GM10248 (cell line): Measurements from ENCODE around the gene CMIP.

Experiments used
- CTCF ChIA-PET: fragments of 300-600 bp; sonication (Branson Sonifier 250); formaldehyde crosslinking; extraction: SDS; loops from one replicate; lab custom pipeline; 2021; ENCODE audit warnings: antibody characterized with exemption; lab: Yijun Ruan, JAX
- POLR2A ChIA-PET: fragments of 350-650 bp; sonication (Branson Sonifier 250); formaldehyde crosslinking; extraction: SDS; loops from one replicate; lab custom pipeline; 2020; ENCODE audit warnings: antibody characterized with exemption; lab: Yijun Ruan, JAX
- DNase-seq: peaks from one replicate; pipeline ENCODE4 v3.0.0; 2012; ENCODE audit errors: extremely low spot score
- CTCF ChIP-seq: IDR thresholded peaks from 2 replicates; pipeline ENCODE4 v1.5.1; 2012; ENCODE audit warnings: mild to moderate bottlenecking, low read depth; ENCODE audit errors: extremely low read depth, missing control alignments, control extremely low read depth

The CMIP gene

DNA sequence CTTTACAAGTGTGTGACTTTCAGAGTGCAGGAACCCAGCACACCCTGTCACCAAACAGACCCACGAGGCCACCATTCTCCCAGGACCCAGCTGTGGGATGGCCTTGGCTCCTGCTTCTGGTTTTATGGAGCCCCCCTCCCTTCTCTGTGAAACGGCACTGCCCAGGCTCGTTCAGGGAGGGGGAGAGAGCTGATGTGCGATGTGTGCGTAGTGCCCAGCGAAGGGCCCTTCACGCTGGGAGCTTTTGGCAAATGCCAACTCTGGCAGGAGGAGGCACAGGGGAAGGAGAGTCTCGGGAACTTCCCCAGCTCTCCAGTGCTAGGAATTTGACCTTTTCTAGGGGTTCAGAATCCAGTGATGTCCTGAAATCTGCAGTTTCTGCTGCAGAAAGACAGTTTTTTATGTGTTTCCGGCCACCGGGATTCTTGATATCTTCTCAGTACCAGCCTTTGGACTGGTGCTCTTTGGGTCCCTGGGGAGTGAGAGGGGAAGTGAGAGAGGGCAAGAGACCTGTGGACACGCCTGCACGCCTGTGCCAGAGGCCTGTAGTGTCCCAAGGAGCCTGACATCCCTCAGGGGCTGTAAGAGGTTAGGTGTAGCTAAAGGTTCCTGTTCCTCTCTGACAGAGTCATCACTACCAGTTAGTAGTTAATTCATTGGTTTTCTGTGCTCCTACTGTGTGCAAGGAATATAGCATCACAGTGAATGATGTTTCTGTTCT, 45.1 kb downstream of the CMIP start:
- TF ChIP-seq CTCF, result no peak
- ChIA-PET CTCF (interaction anchor here (0.8 kb wide), 1 partner anchor 86 kb away, joined by 3 read pairs; no protein-coding TSS in a partner anchor), POLR2A (no interaction called here)
- DNase-seq, result no peak

DNA sequence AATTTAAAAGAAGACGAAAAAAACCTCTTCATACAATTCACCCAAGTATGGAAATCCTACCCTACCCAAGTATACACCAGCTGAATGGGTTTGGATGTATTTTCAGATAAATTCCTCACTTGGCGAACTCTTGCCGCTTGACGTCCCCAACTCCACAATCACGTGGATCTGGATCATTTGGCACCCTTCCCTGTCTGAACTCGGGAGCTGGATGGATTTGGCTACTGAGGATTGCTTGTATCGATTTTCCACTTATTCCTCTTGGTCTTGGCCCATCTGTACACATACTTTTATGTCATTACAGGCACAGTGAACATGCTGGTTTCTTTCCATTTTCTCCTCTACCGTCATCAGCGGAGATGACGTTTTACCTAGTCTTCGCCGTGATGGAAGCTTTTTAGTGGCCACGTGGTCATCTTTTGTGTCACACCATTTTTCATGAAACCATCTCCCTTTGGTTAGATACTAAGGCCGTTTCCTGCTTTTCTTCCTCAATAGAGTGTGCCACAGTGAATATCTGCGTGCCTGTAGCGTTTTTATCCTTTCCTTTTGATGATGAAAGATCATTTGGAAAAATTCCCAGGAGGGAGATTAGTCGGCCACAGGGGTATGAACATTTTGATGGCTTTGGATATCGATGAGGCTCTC, 47.1 kb downstream of the CMIP start:
- POLR2A ChIA-PET, result no interaction called here
- DNase-seq, result no peak
- TF ChIP-seq CTCF, result no peak
- CTCF ChIA-PET, result interaction anchor here (8.1 kb wide), 1 partner anchor 8 kb away, joined by 53 read pairs; no protein-coding TSS in a partner anchor

GRCh38 chr16:81492311-81492761, 47.7 kb downstream of the CMIP start:
- POLR2A ChIA-PET, result no interaction called here
- no peak for TF ChIP-seq CTCF
- CTCF ChIA-PET, result interaction anchor here (8.1 kb wide), 1 partner anchor 9 kb away, joined by 53 read pairs; no protein-coding TSS in a partner anchor
- DNase-seq, result no peak

GRCh38 chr16:81492965-81493754, 48.6 kb downstream of the CMIP start:
- ChIA-PET POLR2A (no interaction called here), CTCF (interaction anchor here (1.7 to 8.1 kb wide), 3 partner anchors 10 to 66 kb away, joined by 3 to 53 read pairs (median 6); no protein-coding TSS in a partner anchor)
- no peak for DNase-seq
- no peak for TF ChIP-seq CTCF

DNA sequence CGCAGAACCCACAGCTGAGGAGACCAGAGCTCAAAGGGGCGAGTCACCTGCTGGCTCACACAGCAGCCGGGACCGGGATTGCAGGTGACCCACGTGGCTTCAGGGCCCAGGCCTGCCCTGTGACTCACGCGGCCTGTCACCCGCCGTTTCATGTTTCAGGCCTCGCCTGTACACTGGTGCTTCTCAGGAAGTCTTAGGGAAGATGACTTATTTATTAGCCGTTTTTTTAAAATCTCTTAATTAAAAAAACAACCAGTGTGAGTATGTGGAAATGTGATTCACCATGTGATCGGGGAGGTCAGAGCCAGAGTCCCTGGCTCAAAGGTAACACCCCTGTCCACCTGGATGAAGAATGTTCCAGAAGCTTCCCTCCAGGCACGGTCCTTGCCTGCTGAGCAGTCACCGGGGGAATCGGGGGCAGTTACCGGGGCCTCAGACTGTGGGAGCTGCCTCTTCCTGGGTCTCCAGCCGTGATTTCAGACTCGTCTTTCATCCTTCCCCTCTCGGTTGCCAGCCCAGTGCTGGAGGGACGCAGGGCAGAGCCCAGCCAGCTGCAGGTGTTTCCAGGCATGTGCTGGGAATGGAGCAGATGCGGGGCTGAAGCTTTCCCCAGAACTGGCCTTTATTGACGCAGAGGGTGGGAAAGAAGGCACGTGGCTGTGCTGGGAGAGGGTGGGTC, 49.3 kb downstream of the CMIP start:
- TF ChIP-seq CTCF, result no peak
- DNase-seq, result no peak
- ChIA-PET CTCF (interaction anchor here (0.8 to 8.1 kb wide), 5 partner anchors 10 to 236 kb away, joined by 3 to 53 read pairs (median 3); no protein-coding TSS in a partner anchor), POLR2A (no interaction called here)

DNA sequence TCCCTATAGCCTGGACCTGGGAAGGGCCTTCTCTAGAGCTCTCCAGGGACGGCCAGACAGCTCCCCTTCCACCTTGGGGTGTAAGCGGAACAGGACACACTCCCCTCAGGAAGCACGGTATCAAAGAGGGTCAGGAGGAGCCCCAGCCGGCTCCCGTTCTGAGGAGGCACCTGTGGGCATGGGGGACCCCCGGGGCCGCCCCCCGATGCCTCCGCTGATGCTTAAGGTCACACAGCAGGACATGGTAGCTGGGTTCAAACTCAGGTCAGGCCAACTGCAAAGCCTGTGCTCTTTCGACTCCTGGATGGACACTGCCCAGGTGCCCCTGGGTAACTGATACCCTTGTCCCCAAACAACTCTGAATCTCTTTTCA, 49.8 kb downstream of the CMIP start:
- ChIA-PET CTCF (interaction anchor here (0.8 to 8.1 kb wide), 6 partner anchors 9 to 235 kb away, joined by 3 to 53 read pairs (median 3); no protein-coding TSS in a partner anchor), POLR2A (no interaction called here)
- no peak for TF ChIP-seq CTCF
- DNase-seq, result no peak
